Heart left ventricle (tissue), 16 donors: ENCODE measurements around the gene DENND1C. TPM values are rescaled to one million over a fixed set of nuclear protein-coding genes. Genes with fewer than 3 reads are reported as not detected.

Experiments used
- ATAC-seq, 4 donors: fragments of 200-7000 bp; cut with Tn5 transposase; one replicate each; pipeline ENCODE4 v1.9.1; 2020 to 2022; ENCODE audit warnings: moderate library complexity in 4 of 4, mild to moderate bottlenecking in 3 of 4, moderate number of reproducible peaks in 1 of 4
- DNase-seq, 5 donors: peaks; one replicate each; pipeline ENCODE4 v3.0.0-alpha.2; 2020
- H3K27ac ChIP-seq, 12 donors: fragments of 200-600 bp; sonication (generic) in 4 of 12; one replicate each; pipeline versions ENCODE4 v1.5.0 to v1.8.0; 2016 to 2022; ENCODE audit warnings: mild to moderate bottlenecking in 2 of 12
- H3K27me3 ChIP-seq, 9 donors: fragments of 200-600 bp; sonication (generic) in 2 of 9; one replicate each; pipeline versions ENCODE4 v1.5.1 to v1.8.0; 2016 to 2022; ENCODE audit warnings: mild to moderate bottlenecking in 3 of 9
- H3K36me3 ChIP-seq, 9 donors: fragments of 200-600 bp; sonication (generic) in 2 of 9; one replicate each; pipeline versions ENCODE4 v1.5.0 to v1.8.0; 2018 to 2022; ENCODE audit warnings: mild to moderate bottlenecking in 2 of 9
- H3K4me1 ChIP-seq, 12 donors: fragments of 200-600 bp; sonication (generic) in 4 of 12; one replicate each; pipeline versions ENCODE4 v1.5.0 to v1.8.0; 2016 to 2022; ENCODE audit warnings: mild to moderate bottlenecking in 3 of 12
- H3K4me3 ChIP-seq, 12 donors: fragments of 200-600 bp; sonication (generic) in 4 of 12; one replicate each; pipeline versions ENCODE4 v1.5.0 to v1.8.0; 2017 to 2022; ENCODE audit warnings: mild to moderate bottlenecking in 9 of 12, moderate library complexity in 4 of 12
- H3K9me3 ChIP-seq, 12 donors: fragments of 200-600 bp; sonication (generic) in 4 of 12; one replicate each; pipeline versions ENCODE4 v1.5.0 to v1.8.0; 2016 to 2022; ENCODE audit warnings: mild to moderate bottlenecking in 1 of 12
- CTCF ChIP-seq, 12 donors: fragments of 200-600 bp; sonication (generic) in 4 of 12; IDR thresholded peaks; one replicate each; pipeline versions ENCODE4 v1.5.0 to v1.8.0; 2018 to 2022; ENCODE audit warnings: antibody characterized with exemption in 12 of 12, mild to moderate bottlenecking in 5 of 12
- POLR2A ChIP-seq, 2 donors: fragments of 450-650 bp; IDR thresholded peaks; one replicate each; pipeline ENCODE4 v1.6.1; 2017; ENCODE audit warnings: antibody characterized with exemption in 2 of 2, mild to moderate bottlenecking in 2 of 2, moderate library complexity in 2 of 2
- WGBS, 4 donors: extraction: QIAGEN DNeasy Blood & Tissue Kit in 2 of 4; methylation state at CpG; one replicate each; pipeline versions ENCODE4 v1.1.5 to v1.1.7; 2013 to 2018; 5-methylcytosine and 5-hydroxymethylcytosine counted together
- intact Hi-C, 10 donors: fragments of 100-400 bp; cut with DNase I; formaldehyde crosslinking; loops; one replicate each; pipeline versions ENCODE4 v1.11.1 to v1.14.2; 2022
- long read RNA-seq, 3 donors: library from polyadenylated mRNA; unstranded; transcript quantifications; one replicate each; pipeline ENCODE4 v2.0.0, GENCODE V29; 2020 to 2021
- polyA plus RNA-seq, 2 donors: library from polyadenylated mRNA; stranded (reverse); fragments of 200-250 nt; gene quantifications; one replicate each; pipeline ENCODE4 v1.2.3, GENCODE V29; 2013
- total RNA-seq, 9 donors: library from RNA; depleted of rRNA in 2 of 9; stranded (reverse); fragments of >200 nt in 2 of 9; fragmentation: NEBNext Ultra II Directional in 3 of 9; extraction: Animal tissue kit (Norgen Biotek cat#: 25700) in 3 of 9; gene quantifications; one replicate each; pipeline versions ENCODE4 v1.1.0 to v1.2.4, GENCODE V29; 2016 to 2023
- donor health status: ischemic (EF 13 %, LVEDD 7.1; RV severe dilation, severe dysfunction).
- donor health status: healthy with polysubstance abuse.
- donor health status: DM: no; HTN: yes; CAD: no.
- donor health status: DM: no; HTN: no; CAD: no.
- donor health status: ischemic (EF 25% LVEDD 6.9; RV normal size, moderate dysfunction).
- donor health status: ischemic (EF 25% LVEDD 5.7; RV mildly dilated, moderate dysfunction).
- donor health status: healthy.
- donor health status: DM: yes; HTN: yes; CAD: no.
- donor health status: ischemic (EF 35%, LVEDD 5.7; RV mildly dilated, moderate dysfunction).
- donor health status: nonischemic (EF 11% LVEDD 7.7; RV severe dilation, severe dysfunction).
- donor health status: DM: yes; HTN: yes; CAD: no.
- donor health status: PGD.
- donor health status: ischemic (EF 29% LVEDD 5.4; RV normal size, mild dysfunction).
- donor health status: nonischemic (EF 23%, LVEDD 6.1; RV moderate dilation, normal function).

DENND1C gene
- total RNA-seq (1 to 10 TPM in 2 of 9 donors, under 1 TPM in 7; 0.17 to 9.5 (median 0.50) TPM), polyA plus RNA-seq (under 1 TPM; 0.25 to 0.42 TPM)
- long read RNA-seq, donor 1: 0 reads
- long read RNA-seq, donor 2: 0 reads
- long read RNA-seq, donor 3: 0 reads

- Histone ChIP-seq H3K4me1 (peaks cover 0 to 9% (median 0%) of the 10 kb centered on the region in 12 donors), H3K27me3 (peaks cover under 1 to 38% (median 6%) of the 10 kb centered on the region in 9 donors), H3K9me3 (no peaks in the 10 kb centered on the region), H3K36me3 (peaks cover 0 to 4% (median 0%) of the 10 kb centered on the region in 9 donors), H3K27ac (peak within 1 kb of the TSS in 1 of 12 donors; percentile 88), H3K4me3 (peak within 1 kb of the TSS in 9 of 12 donors; percentile 10 to 68 (median 32))
- TF ChIP-seq POLR2A (IDR thresholded peaks at IDR 0.05) (no peak), CTCF (IDR thresholded peaks at IDR 0.05) (peak in 11 of 12 donors; percentile 26 to 48 (median 42))
- 30 to 43% (median 33%) methylated on average over 17 to 24 of the region's 24 CpGs for WGBS, 4 donors
- intact Hi-C loops: no loop called here
- ATAC-seq (peak in 3 of 4 donors; percentile 46 to 73 (median 72)), DNase-seq (peak in 3 of 5 donors; percentile 24 to 75 (median 41))
Observed at GRCh38 chr19:6481541-6482342, at the start of gene DENND1C. DENND1C (minus strand) TSS chr19:6481787; CDS start chr19:6481695, 92 bp downstream.

- no peaks in the 10 kb centered on the region for H3K9me3 ChIP-seq
- H3K27me3 ChIP-seq: peaks cover 8 to 34% (median 18%) of the 10 kb centered on the region in 9 donors
- peak; percentile 83 to 93 (median 88) for DNase-seq
- TF ChIP-seq POLR2A (IDR thresholded peaks at IDR 0.05) (peak; percentile 30 to 93), CTCF (IDR thresholded peaks at IDR 0.05) (no peak)
- ATAC-seq: peak; percentile 74 to 93 (median 90)
- intact Hi-C loops: no loop called here
- H3K27ac ChIP-seq: peak within 1 kb of the TSS in 10 of 12 donors; percentile 23 to 70 (median 59)
- 1% methylated on average over 35 to 44 of the region's 44 CpGs for WGBS, 4 donors
- H3K4me1 ChIP-seq: peaks cover 0 to 46% (median 29%) of the 10 kb centered on the region in 12 donors
- no peaks in the 10 kb centered on the region for H3K36me3 ChIP-seq
- H3K4me3 ChIP-seq: peak within 1 kb of the TSS; percentile 12 to 72 (median 54)
Observed at GRCh38 chr19:6530386-6531162, 49.0 kb upstream of the DENND1C start, which contains the start of gene TNFSF9. TNFSF9 (plus strand) TSS chr19:6531026; CDS start chr19:6531037, 11 bp downstream.

- no peaks in the 10 kb centered on the region for H3K36me3 ChIP-seq
- 58 to 64% (median 62%) methylated on average over 2 of the region's 2 CpGs for WGBS, 4 donors
- H3K4me1 ChIP-seq: peaks cover 0 to 46% (median 29%) of the 10 kb centered on the region in 12 donors
- DNase-seq (no peak), ATAC-seq (no peak)
- intact Hi-C loops: loop anchor here in 2 of 10 donors (5.0 to 10.0 kb wide), 2 partner anchors 77 to 215 kb away; no protein-coding TSS in a partner anchor
- H3K4me3 ChIP-seq: peak overlapping the region in 11 of 12 donors; percentile 33 to 72 (median 55)
- H3K27ac ChIP-seq: peak overlapping the region in 4 of 12 donors; percentile 44 to 70 (median 61)
- TF ChIP-seq POLR2A (IDR thresholded peaks at IDR 0.05): no peak
- no peak for TF ChIP-seq CTCF (IDR thresholded peaks at IDR 0.05)
- peaks cover 8 to 30% (median 16%) of the 10 kb centered on the region in 9 donors for H3K27me3 ChIP-seq
- H3K9me3 ChIP-seq: no peaks in the 10 kb centered on the region
Observed at GRCh38 chr19:6529937-6530385, 48.4 kb upstream of the DENND1C start.
